ENCODE data around the gene PID1. TPM values are rescaled to one million over a fixed set of nuclear protein-coding genes. Genes with fewer than 3 reads are reported as not detected.

The PID1 gene
- total RNA-seq, 1 experiment from 2014 or later: 0.31 TPM

DNA sequence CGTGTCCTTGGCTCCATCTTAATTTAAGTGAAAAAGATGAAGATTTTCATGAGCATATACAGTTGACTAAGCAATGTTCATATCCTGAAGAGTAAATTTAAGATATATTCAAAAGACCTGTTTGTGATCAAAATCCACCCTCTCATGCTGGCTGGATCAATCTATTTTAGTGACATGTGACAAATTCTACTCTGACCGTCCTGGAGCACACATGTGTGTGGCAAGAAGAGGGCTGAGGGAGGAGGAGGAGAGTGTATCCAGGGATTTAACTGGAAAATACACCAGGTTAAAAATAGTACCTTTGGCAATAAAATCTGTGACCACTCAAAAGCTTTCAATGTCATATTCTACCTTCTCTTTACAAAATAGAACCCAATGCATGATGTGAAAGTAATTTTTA lies 228.7 kb downstream of the PID1 start:
- Mint-ChIP-seq H3K36me3 (ENCODE audit: insufficient read depth, unreplicated experiment) (no peaks in the 10 kb centered on the region), H3K27me3 (ENCODE audit: unreplicated experiment) (no peaks in the 10 kb centered on the region), H3K27ac (ENCODE audit: unreplicated experiment) (no peak overlapping the region), H3K9me3 (ENCODE audit: low read depth, unreplicated experiment) (peaks cover 2% of the 10 kb centered on the region), H3K4me3 (ENCODE audit: low read depth, unreplicated experiment) (no peak overlapping the region), H3K4me1 (ENCODE audit: low read depth, unreplicated experiment) (no peaks in the 10 kb centered on the region)
- BruUV-seq (replicated peaks): no TSS peak
- CTCF ChIA-PET: no interaction called here
- intact Hi-C loops (cut with micrococcal nuclease; ENCODE audit: unreplicated experiment): no loop called here
- TF ChIP-seq, protein P1, sequence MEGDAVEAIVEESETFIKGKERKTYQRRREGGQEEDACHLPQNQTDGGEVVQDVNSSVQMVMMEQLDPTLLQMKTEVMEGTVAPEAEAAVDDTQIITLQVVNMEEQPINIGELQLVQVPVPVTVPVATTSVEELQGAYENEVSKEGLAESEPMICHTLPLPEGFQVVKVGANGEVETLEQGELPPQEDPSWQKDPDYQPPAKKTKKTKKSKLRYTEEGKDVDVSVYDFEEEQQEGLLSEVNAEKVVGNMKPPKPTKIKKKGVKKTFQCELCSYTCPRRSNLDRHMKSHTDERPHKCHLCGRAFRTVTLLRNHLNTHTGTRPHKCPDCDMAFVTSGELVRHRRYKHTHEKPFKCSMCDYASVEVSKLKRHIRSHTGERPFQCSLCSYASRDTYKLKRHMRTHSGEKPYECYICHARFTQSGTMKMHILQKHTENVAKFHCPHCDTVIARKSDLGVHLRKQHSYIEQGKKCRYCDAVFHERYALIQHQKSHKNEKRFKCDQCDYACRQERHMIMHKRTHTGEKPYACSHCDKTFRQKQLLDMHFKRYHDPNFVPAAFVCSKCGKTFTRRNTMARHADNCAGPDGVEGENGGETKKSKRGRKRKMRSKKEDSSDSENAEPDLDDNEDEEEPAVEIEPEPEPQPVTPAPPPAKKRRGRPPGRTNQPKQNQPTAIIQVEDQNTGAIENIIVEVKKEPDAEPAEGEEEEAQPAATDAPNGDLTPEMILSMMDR (IDR thresholded peaks at IDR 0.05; ENCODE audit: unreplicated experiment): no peak
- DNase-seq: no peak

DNA sequence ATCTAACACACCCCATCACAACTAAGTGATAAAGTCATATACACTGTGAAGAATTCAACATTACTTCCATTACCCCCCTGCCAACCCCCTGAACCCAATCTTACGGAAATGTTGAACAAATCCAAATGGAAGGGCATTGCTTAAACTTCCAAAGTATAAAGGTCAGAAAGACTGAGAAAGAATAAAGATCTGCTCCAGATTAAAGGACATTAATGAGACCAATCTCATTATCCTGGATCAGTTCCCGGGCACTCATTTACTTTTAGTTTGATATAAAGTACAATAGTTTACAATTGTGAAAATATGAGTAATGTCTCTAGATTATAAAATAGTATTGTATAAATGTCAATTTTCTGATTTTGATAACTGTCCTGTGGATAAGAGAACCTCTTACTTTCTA lies 229.4 kb downstream of the PID1 start:
- no TSS peak for BruUV-seq (replicated peaks)
- Mint-ChIP-seq H3K36me3 (ENCODE audit: insufficient read depth, unreplicated experiment) (no peaks in the 10 kb centered on the region), H3K9me3 (ENCODE audit: low read depth, unreplicated experiment) (peaks cover 2% of the 10 kb centered on the region), H3K27ac (ENCODE audit: unreplicated experiment) (no peak overlapping the region), H3K4me1 (ENCODE audit: low read depth, unreplicated experiment) (no peaks in the 10 kb centered on the region), H3K4me3 (ENCODE audit: low read depth, unreplicated experiment) (no peak overlapping the region), H3K27me3 (ENCODE audit: unreplicated experiment) (no peaks in the 10 kb centered on the region)
- CTCF ChIA-PET: no interaction called here
- DNase-seq: no peak
- intact Hi-C loops (cut with micrococcal nuclease; ENCODE audit: unreplicated experiment): no loop called here
- TF ChIP-seq, protein P1 (IDR thresholded peaks at IDR 0.05; ENCODE audit: unreplicated experiment): no peak

DNA sequence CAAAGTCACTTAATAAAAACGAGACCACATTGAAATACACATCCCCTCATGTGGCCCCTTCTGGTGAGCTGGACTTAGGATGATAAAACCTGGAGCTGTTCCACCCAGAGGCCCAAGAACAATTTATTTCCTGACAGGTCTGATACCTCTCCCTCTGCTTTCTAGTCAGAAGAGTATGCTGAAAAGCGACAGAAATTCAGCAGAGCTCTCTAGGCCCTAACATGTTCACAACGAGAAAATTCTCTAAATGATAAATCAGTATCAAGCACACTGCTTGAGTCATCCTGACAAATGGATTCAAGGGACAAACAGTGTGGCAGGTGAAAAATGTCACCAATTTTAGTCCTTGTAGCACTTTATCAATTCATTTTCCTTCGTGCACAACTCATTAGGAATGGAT lies 233.5 kb downstream of the PID1 start:
- Mint-ChIP-seq H3K36me3 (ENCODE audit: insufficient read depth, unreplicated experiment) (no peaks in the 10 kb centered on the region), H3K9me3 (ENCODE audit: low read depth, unreplicated experiment) (peaks cover 2% of the 10 kb centered on the region), H3K27me3 (ENCODE audit: unreplicated experiment) (no peaks in the 10 kb centered on the region), H3K4me3 (ENCODE audit: low read depth, unreplicated experiment) (no peak overlapping the region), H3K4me1 (ENCODE audit: low read depth, unreplicated experiment) (no peaks in the 10 kb centered on the region), H3K27ac (ENCODE audit: unreplicated experiment) (no peak overlapping the region)
- TF ChIP-seq, protein P1 (IDR thresholded peaks at IDR 0.05; ENCODE audit: unreplicated experiment): no peak
- DNase-seq: no peak
- intact Hi-C loops (cut with micrococcal nuclease; ENCODE audit: unreplicated experiment): no loop called here
- CTCF ChIA-PET: no interaction called here
- no TSS peak for BruUV-seq (replicated peaks)

DNA sequence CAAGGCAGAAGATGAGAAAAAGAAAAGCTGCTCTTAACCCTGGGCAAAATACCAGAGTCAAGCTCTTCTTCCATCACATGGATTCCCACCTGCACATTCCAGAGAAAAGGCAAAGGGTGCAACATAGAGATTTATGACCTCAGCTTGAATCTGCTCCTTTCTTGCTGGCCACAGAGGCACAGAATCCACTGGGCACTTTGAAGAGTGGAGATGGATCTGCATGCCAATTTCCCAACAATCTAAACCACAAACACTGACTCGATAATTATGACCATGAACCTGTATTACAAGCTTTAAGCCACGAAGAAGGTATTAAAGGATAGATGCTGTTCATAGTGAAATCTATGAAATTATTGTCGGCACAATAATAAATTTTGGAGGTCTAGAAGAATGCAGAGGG lies 237.3 kb downstream of the PID1 start:
- CTCF ChIA-PET: no interaction called here
- no peaks in the 10 kb centered on the region for H3K4me1 Mint-ChIP-seq (ENCODE audit: low read depth, unreplicated experiment)
- no TSS peak for BruUV-seq (replicated peaks)
- H3K27me3 Mint-ChIP-seq (ENCODE audit: unreplicated experiment): no peaks in the 10 kb centered on the region
- H3K4me3 Mint-ChIP-seq (ENCODE audit: low read depth, unreplicated experiment): no peak overlapping the region
- H3K36me3 Mint-ChIP-seq (ENCODE audit: insufficient read depth, unreplicated experiment): no peaks in the 10 kb centered on the region
- intact Hi-C loops (cut with micrococcal nuclease; ENCODE audit: unreplicated experiment): no loop called here
- H3K9me3 Mint-ChIP-seq (ENCODE audit: low read depth, unreplicated experiment): peaks cover 11% of the 10 kb centered on the region
- no peak for DNase-seq
- no peak overlapping the region for H3K27ac Mint-ChIP-seq (ENCODE audit: unreplicated experiment)
- TF ChIP-seq, protein P1 (IDR thresholded peaks at IDR 0.05; ENCODE audit: unreplicated experiment): no peak

All from Calu3 (cell line).